Fibroblast of lung (primary cell): ENCODE measurements around the gene HIVEP3. TPM values are rescaled to one million over a fixed set of nuclear protein-coding genes. Genes with fewer than 3 reads are reported as not detected.

Experiments
- DNase-seq, 2 donors: peaks; one replicate each; pipeline versions ENCODE4 v3.0.0 to v3.0.0-alpha.2; 2010; ENCODE audit warnings: low read depth in 2 of 2
- H2AFZ ChIP-seq: 2 replicates; pipeline ENCODE4 v1.5.1; 2012; ENCODE audit warnings: low read length, control low read depth, inconsistent platforms
- H3K27ac ChIP-seq: 2 replicates; pipeline ENCODE4 v1.5.1; 2011; ENCODE audit warnings: low read length, control low read depth; ENCODE audit not compliant: insufficient read depth
- H3K27me3 ChIP-seq: 2 replicates; pipeline ENCODE4 v1.5.1; 2011; ENCODE audit warnings: mild to moderate bottlenecking, low read length; ENCODE audit not compliant: control insufficient read depth, insufficient read depth
- H3K36me3 ChIP-seq: 2 replicates; pipeline ENCODE4 v1.5.1; 2011; ENCODE audit warnings: low read length; ENCODE audit not compliant: control insufficient read depth, insufficient read depth
- H3K4me1 ChIP-seq: 2 replicates; pipeline ENCODE4 v1.5.1; 2011; ENCODE audit warnings: low read length; ENCODE audit not compliant: control insufficient read depth, insufficient read depth; ENCODE audit errors: extremely low read depth
- H3K4me2 ChIP-seq: 2 replicates; pipeline ENCODE4 v1.5.1; 2011; ENCODE audit warnings: low read length, control low read depth; ENCODE audit not compliant: insufficient read depth; ENCODE audit errors: extremely low read depth
- H3K4me3 ChIP-seq, 4 experiments: fragments of 200-600 bp in 1 of 4; sonication (generic) in 1 of 4; replicated peaks in 1 of 4; 2 replicates each; pipeline ENCODE4 v1.5.1; 2011 to 2016; ENCODE audit warnings: low read length in 4 of 4, low read depth in 3 of 4, mild to moderate bottlenecking in 3 of 4, control low read depth in 2 of 4, inconsistent platforms in 1 of 4, mixed read lengths in 1 of 4; ENCODE audit not compliant: insufficient read depth in 1 of 4; ENCODE audit errors: control extremely low read depth in 1 of 4
- H3K79me2 ChIP-seq: 2 replicates; pipeline ENCODE4 v1.5.1; 2012; ENCODE audit warnings: mild to moderate bottlenecking, low read length, inconsistent platforms; ENCODE audit not compliant: control insufficient read depth, insufficient read depth
- H3K9ac ChIP-seq: 2 replicates; pipeline ENCODE4 v1.5.1; 2011; ENCODE audit warnings: mild to moderate bottlenecking, low read length, control low read depth; ENCODE audit not compliant: insufficient read depth
- H3K9me3 ChIP-seq: 2 replicates; pipeline ENCODE4 v1.5.1; 2012; ENCODE audit warnings: low read depth, low read length; ENCODE audit not compliant: control insufficient read depth, insufficient read depth
- H4K20me1 ChIP-seq: 2 replicates; pipeline ENCODE4 v1.5.1; 2011; ENCODE audit warnings: low read length; ENCODE audit not compliant: control insufficient read depth, insufficient read depth; ENCODE audit errors: extremely low read depth
- EZH2 ChIP-seq: IDR thresholded peaks from 2 replicates; pipeline ENCODE4 v1.5.1; 2012; ENCODE audit warnings: low read length, control low read depth, mild to moderate bottlenecking; ENCODE audit errors: missing control alignments
- polyA plus RNA-seq, 2 donors: library from polyadenylated mRNA; depleted of rRNA in 1 of 2; stranded (reverse) in 1 of 2; unstranded in 1 of 2; fragments of >200 nt; gene quantifications; 2 replicates each; pipeline ENCODE4 v1.2.1, GENCODE V29; 2011 to 2012; ENCODE audit warnings: missing spikeins in 1 of 2
- total RNA-seq: library from RNA; depleted of rRNA; stranded (reverse); fragments of >200 nt; gene quantifications from 2 replicates; pipeline ENCODE4 v1.2.1, GENCODE V29; 2014
- TF ChIP-seq, protein P1 (sequence below), 2 donors: IDR thresholded peaks in 1 of 2; conservative IDR thresholded peaks in 1 of 2; 1 replicate in 1 of 2; 2 replicates in 1 of 2; pipeline ENCODE4 v1.5.1; 2011 to 2012; ENCODE audit warnings: low read length in 2 of 2, control low read depth in 1 of 2, inconsistent platforms in 1 of 2, low read depth in 1 of 2, mild to moderate bottlenecking in 1 of 2

The HIVEP3 gene
- total and polyA plus RNA-seq, 2 donors (not counting 1 experiment from before 2014, with no cell fraction given): 0.83 to 3.2 TPM

DNA sequence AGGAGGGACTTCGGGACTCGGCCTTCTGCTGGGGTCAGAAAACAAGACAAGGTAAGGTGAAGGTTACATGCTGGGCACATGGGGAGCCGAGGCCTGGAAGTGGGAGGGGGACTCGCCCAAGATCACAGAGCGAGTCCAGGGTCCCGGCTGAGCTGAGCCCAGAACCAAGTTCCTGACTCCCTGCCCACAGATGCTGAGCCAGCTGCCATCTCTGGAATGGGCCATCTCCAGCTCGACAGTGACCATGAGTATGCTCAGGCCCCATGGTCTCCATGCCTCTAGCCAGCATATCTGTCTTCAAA lies 407.5 kb downstream of the HIVEP3 start:
- Histone ChIP-seq H3K27me3 (no peaks in the 10 kb centered on the region), H3K27ac (no peak overlapping the region), H4K20me1 (no peaks in the 10 kb centered on the region), H2AFZ (no peak overlapping the region), H3K79me2 (no peaks in the 10 kb centered on the region), H3K9ac (no peak overlapping the region), H3K4me1 (no peaks in the 10 kb centered on the region), H3K9me3 (no peaks in the 10 kb centered on the region), H3K36me3 (no peaks in the 10 kb centered on the region), H3K4me2 (no peak overlapping the region), H3K4me3 (no peak overlapping the region)
- TF ChIP-seq, protein P1, sequence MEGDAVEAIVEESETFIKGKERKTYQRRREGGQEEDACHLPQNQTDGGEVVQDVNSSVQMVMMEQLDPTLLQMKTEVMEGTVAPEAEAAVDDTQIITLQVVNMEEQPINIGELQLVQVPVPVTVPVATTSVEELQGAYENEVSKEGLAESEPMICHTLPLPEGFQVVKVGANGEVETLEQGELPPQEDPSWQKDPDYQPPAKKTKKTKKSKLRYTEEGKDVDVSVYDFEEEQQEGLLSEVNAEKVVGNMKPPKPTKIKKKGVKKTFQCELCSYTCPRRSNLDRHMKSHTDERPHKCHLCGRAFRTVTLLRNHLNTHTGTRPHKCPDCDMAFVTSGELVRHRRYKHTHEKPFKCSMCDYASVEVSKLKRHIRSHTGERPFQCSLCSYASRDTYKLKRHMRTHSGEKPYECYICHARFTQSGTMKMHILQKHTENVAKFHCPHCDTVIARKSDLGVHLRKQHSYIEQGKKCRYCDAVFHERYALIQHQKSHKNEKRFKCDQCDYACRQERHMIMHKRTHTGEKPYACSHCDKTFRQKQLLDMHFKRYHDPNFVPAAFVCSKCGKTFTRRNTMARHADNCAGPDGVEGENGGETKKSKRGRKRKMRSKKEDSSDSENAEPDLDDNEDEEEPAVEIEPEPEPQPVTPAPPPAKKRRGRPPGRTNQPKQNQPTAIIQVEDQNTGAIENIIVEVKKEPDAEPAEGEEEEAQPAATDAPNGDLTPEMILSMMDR (conservative IDR thresholded peaks at IDR 0.05 in 1 of 2, IDR thresholded peaks at IDR 0.05 in 1 of 2; ENCODE audit: low read depth in 1 of 2, low read length in 2 of 2): no peak
- TF ChIP-seq EZH2: no peak
- no peak for DNase-seq

DNA sequence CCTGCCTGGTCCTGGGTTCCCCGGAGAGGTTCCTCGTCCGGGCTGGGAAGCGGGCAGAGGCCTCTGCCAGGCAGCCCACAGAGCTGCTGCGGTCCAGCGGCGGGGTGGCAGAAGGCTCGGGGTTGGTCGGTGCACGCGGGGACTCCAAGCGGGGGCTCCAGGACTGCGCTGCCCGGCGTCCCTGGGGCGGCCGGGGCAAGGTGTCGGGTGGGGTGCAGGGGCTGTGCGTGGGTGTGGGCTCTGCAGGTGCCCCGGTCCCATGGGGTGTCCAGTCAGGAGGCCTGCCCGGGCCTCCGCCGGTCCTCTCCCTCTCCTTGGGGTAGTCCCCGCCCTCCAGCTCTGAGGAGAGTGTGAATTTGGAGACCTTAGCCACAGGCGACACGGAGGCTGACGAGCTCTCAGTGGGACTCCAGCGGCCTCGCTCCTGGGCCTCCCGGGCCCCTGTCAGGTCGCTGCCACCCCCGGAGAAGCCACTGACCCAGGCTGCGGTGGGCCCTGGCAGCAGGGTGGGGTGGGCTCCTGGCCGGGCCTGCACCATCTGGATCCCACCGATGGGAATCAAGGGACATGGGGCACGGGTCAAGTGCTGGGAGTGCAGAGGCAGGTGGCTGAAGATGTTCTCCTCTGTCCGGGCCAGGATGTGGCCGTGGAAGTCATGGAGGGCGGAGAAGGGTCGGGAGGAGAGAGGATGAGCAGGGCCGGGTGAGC lies 408.0 kb downstream of the HIVEP3 start:
- Histone ChIP-seq H3K4me3 (no peak overlapping the region), H3K9me3 (no peaks in the 10 kb centered on the region), H2AFZ (no peak overlapping the region), H3K27ac (no peak overlapping the region), H3K27me3 (no peaks in the 10 kb centered on the region), H4K20me1 (no peaks in the 10 kb centered on the region), H3K4me2 (no peak overlapping the region), H3K79me2 (no peaks in the 10 kb centered on the region), H3K4me1 (no peaks in the 10 kb centered on the region), H3K9ac (no peak overlapping the region), H3K36me3 (no peaks in the 10 kb centered on the region)
- no peak for DNase-seq
- TF ChIP-seq, protein P1 (conservative IDR thresholded peaks at IDR 0.05 in 1 of 2, IDR thresholded peaks at IDR 0.05 in 1 of 2; ENCODE audit: low read depth in 1 of 2, low read length in 2 of 2): no peak
- TF ChIP-seq EZH2: no peak

DNA sequence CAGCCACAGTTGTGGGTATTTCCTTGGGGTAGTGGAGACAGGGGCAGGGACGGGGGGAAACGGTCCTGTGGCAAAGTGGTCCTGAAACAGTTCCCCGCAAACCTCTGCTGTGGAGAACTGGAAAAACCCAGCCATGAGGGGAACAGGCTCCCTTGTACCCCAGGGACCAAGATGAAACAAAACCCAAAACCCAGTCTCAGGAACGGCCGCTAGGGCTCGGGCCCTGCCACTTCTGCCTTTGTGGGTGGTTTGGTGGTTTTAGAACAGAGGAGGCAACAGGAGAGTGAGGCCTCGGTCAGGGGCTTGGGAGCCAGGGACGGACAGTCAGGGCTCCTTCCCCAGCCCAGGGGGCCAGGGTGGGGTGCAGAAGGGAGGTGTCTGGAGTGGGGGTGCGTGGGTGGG lies 409.5 kb downstream of the HIVEP3 start:
- no peaks in the 10 kb centered on the region for H3K27me3 ChIP-seq
- H3K27ac ChIP-seq: no peak overlapping the region
- no peak for TF ChIP-seq EZH2
- TF ChIP-seq, protein P1 (conservative IDR thresholded peaks at IDR 0.05 in 1 of 2, IDR thresholded peaks at IDR 0.05 in 1 of 2; ENCODE audit: low read depth in 1 of 2, low read length in 2 of 2): no peak
- H3K4me3 ChIP-seq: no peak overlapping the region
- H4K20me1 ChIP-seq: no peaks in the 10 kb centered on the region
- no peaks in the 10 kb centered on the region for H3K9me3 ChIP-seq
- no peaks in the 10 kb centered on the region for H3K4me1 ChIP-seq
- no peak overlapping the region for H3K9ac ChIP-seq
- no peaks in the 10 kb centered on the region for H3K79me2 ChIP-seq
- no peak overlapping the region for H2AFZ ChIP-seq
- DNase-seq: no peak
- no peaks in the 10 kb centered on the region for H3K36me3 ChIP-seq
- no peak overlapping the region for H3K4me2 ChIP-seq
